ENCODE data around the gene ARHGAP19. TPM values are rescaled to one million over a fixed set of nuclear protein-coding genes. Genes with fewer than 3 reads are reported as not detected.
A peak's percentile ranks its signal among the peaks of the same experiment; 100 is the strongest.

The ARHGAP19 gene
- polyA plus RNA-seq, 1 donor from 2014 or later: 5.2 TPM

DNA sequence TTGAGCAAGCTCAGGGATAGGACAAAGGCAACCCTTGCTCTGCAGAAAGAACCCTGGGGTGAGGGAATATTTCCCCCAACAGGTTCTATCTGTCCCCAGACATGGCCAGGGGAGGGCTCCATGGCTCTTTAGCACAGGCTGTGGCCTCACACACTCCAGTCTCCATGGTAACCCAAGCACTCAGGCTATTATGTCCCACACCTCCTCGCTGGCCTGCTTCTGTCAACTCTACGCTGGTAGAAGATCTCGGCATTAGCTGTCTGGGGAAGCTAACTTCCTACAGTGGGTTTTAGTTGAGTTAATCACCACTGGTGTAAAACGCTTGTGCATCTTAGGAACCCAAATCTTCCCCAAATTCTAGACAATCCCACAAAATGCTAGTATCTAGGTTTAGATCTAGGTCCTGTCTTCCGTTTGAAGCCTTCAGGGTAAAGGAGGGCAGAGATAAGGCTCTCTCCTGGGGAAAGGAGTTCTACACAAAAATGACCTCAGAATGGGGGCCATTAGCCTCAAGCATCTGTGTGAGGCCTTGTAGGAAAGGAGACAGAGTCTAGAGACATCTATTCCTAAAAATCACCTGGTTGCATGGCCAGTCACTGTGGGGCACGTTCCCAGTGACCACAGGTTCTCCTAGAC is 70.0 kb downstream of the ARHGAP19 start:
- no peak overlapping the region for H2AFZ ChIP-seq (ENCODE audit: low read depth, low read length)
- H3K79me2 ChIP-seq (replicated peaks; ENCODE audit: insufficient read depth, low read length): no peaks in the 10 kb centered on the region
- no peaks in the 10 kb centered on the region for H3K36me3 ChIP-seq (ENCODE audit: insufficient read depth, low read length)
- no peaks in the 10 kb centered on the region for H3K9me3 ChIP-seq (ENCODE audit: low read length)
- H3K4me2 ChIP-seq (ENCODE audit: low read length): peak overlapping the region; percentile 36
- H3K9me2 ChIP-seq (ENCODE audit: insufficient read depth, low read length): no peaks in the 10 kb centered on the region
- TF ChIP-seq MXI1 (conservative IDR thresholded peaks at IDR 0.05; ENCODE audit: poor library complexity, severe bottlenecking) (no peak), EZH2 (IDR thresholded peaks at IDR 0.05; ENCODE audit: borderline replicate concordance, insufficient read depth, low read length, poor library complexity, severe bottlenecking) (no peak), RAD21 (conservative IDR thresholded peaks at IDR 0.05) (peak; percentile 35), POLR2AphosphoS5 (IDR thresholded peaks at IDR 0.05) (no peak), SMC3 (conservative IDR thresholded peaks at IDR 0.05; ENCODE audit: poor library complexity) (peak; percentile 23), TAF1 (IDR thresholded peaks at IDR 0.05; ENCODE audit: low read depth) (no peak), EP300 (conservative IDR thresholded peaks at IDR 0.05; ENCODE audit: poor library complexity, severe bottlenecking) (no peak)
- TF ChIP-seq, protein P1, sequence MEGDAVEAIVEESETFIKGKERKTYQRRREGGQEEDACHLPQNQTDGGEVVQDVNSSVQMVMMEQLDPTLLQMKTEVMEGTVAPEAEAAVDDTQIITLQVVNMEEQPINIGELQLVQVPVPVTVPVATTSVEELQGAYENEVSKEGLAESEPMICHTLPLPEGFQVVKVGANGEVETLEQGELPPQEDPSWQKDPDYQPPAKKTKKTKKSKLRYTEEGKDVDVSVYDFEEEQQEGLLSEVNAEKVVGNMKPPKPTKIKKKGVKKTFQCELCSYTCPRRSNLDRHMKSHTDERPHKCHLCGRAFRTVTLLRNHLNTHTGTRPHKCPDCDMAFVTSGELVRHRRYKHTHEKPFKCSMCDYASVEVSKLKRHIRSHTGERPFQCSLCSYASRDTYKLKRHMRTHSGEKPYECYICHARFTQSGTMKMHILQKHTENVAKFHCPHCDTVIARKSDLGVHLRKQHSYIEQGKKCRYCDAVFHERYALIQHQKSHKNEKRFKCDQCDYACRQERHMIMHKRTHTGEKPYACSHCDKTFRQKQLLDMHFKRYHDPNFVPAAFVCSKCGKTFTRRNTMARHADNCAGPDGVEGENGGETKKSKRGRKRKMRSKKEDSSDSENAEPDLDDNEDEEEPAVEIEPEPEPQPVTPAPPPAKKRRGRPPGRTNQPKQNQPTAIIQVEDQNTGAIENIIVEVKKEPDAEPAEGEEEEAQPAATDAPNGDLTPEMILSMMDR (IDR thresholded peaks at IDR 0.05; ENCODE audit: poor library complexity, severe bottlenecking): no peak
- TF ChIP-seq, protein P2, sequence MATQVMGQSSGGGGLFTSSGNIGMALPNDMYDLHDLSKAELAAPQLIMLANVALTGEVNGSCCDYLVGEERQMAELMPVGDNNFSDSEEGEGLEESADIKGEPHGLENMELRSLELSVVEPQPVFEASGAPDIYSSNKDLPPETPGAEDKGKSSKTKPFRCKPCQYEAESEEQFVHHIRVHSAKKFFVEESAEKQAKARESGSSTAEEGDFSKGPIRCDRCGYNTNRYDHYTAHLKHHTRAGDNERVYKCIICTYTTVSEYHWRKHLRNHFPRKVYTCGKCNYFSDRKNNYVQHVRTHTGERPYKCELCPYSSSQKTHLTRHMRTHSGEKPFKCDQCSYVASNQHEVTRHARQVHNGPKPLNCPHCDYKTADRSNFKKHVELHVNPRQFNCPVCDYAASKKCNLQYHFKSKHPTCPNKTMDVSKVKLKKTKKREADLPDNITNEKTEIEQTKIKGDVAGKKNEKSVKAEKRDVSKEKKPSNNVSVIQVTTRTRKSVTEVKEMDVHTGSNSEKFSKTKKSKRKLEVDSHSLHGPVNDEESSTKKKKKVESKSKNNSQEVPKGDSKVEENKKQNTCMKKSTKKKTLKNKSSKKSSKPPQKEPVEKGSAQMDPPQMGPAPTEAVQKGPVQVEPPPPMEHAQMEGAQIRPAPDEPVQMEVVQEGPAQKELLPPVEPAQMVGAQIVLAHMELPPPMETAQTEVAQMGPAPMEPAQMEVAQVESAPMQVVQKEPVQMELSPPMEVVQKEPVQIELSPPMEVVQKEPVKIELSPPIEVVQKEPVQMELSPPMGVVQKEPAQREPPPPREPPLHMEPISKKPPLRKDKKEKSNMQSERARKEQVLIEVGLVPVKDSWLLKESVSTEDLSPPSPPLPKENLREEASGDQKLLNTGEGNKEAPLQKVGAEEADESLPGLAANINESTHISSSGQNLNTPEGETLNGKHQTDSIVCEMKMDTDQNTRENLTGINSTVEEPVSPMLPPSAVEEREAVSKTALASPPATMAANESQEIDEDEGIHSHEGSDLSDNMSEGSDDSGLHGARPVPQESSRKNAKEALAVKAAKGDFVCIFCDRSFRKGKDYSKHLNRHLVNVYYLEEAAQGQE (IDR thresholded peaks at IDR 0.05; ENCODE audit: borderline replicate concordance): no peak
- no peaks in the 10 kb centered on the region for H4K20me1 ChIP-seq (ENCODE audit: insufficient read depth)
- H3K4me3 ChIP-seq (ENCODE audit: low read length): peak overlapping the region; percentile 35
- H3K9ac ChIP-seq (ENCODE audit: low read length): no peak overlapping the region
- peak overlapping the region; percentile 46 for H3K27ac ChIP-seq (ENCODE audit: low read length)
- H3F3A ChIP-seq (ENCODE audit: insufficient read depth, low read length, poor library complexity, severe bottlenecking): no peaks in the 10 kb centered on the region
- no peaks in the 10 kb centered on the region for H3K27me3 ChIP-seq (ENCODE audit: insufficient read depth, low read depth, low read length)

DNA sequence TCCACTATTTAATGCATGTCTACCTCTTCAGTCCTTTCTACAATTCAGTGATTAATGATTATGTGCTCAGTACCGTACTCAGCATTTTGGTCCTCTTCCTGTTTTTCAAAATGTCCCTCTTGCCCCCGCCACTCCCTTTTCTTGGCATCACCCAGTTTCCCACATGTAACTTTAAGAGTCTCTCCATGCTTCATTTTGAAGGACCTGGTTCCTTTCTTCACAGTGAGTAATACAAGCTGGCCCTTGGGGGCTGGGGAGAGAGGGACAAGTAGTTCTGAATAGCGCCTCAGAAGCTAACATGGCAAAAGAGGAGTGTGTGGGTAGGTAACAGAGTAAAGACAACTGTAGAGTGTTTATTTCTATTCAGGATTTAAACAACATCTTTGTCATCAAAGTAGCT is 72.1 kb downstream of the ARHGAP19 start:
- no peaks in the 10 kb centered on the region for H3F3A ChIP-seq (ENCODE audit: insufficient read depth, low read length, poor library complexity, severe bottlenecking)
- TF ChIP-seq, protein P2 (IDR thresholded peaks at IDR 0.05; ENCODE audit: borderline replicate concordance): no peak
- TF ChIP-seq RAD21 (conservative IDR thresholded peaks at IDR 0.05) (no peak), EZH2 (IDR thresholded peaks at IDR 0.05; ENCODE audit: borderline replicate concordance, insufficient read depth, low read length, poor library complexity, severe bottlenecking) (no peak), SMC3 (conservative IDR thresholded peaks at IDR 0.05; ENCODE audit: poor library complexity) (no peak), EP300 (conservative IDR thresholded peaks at IDR 0.05; ENCODE audit: poor library complexity, severe bottlenecking) (no peak)
- TF ChIP-seq, protein P1 (IDR thresholded peaks at IDR 0.05; ENCODE audit: poor library complexity, severe bottlenecking): no peak
- H3K27me3 ChIP-seq (ENCODE audit: insufficient read depth, low read depth, low read length): no peaks in the 10 kb centered on the region
- H2AFZ ChIP-seq (ENCODE audit: low read depth, low read length): no peak overlapping the region
- H3K9ac ChIP-seq (ENCODE audit: low read length): no peak overlapping the region
- no peaks in the 10 kb centered on the region for H3K9me2 ChIP-seq (ENCODE audit: insufficient read depth, low read length)
- no peaks in the 10 kb centered on the region for H3K36me3 ChIP-seq (ENCODE audit: insufficient read depth, low read length)
- H3K79me2 ChIP-seq (replicated peaks; ENCODE audit: insufficient read depth, low read length): no peaks in the 10 kb centered on the region
- H3K4me3 ChIP-seq (ENCODE audit: low read length): no peak overlapping the region
- H3K27ac ChIP-seq (ENCODE audit: low read length): no peak overlapping the region
- H4K20me1 ChIP-seq (ENCODE audit: insufficient read depth): no peaks in the 10 kb centered on the region
- H3K4me2 ChIP-seq (ENCODE audit: low read length): no peak overlapping the region
- no peaks in the 10 kb centered on the region for H3K9me3 ChIP-seq (ENCODE audit: low read length)

All from neural cell (in vitro differentiated cells).